NCI-H345 treated with DMSO at 0.1 percent for 48 hours (cell line): ENCODE results near the gene ADCY5.

Experiments used
- DNase-seq: peaks from one replicate; lab custom pipeline; 2025; ENCODE audit not compliant: unreplicated experiment; lab: John Stamatoyannopoulos, UW

Gene ADCY5

GRCh38 chr3:123344175-123344906, 104.5 kb downstream of the ADCY5 start:
- no peak for DNase-seq

GRCh38 chr3:123343296-123344174, 105.4 kb downstream of the ADCY5 start:
- no peak for DNase-seq

- no peak for DNase-seq
Observed at GRCh38 chr3:123342631-123343080, 106.2 kb downstream of the ADCY5 start.

GRCh38 chr3:123341871-123342630, 106.8 kb downstream of the ADCY5 start:
- DNase-seq = no peak

- no peak for DNase-seq
Observed at GRCh38 chr3:123340336-123340735, 108.6 kb downstream of the ADCY5 start.

- DNase-seq = no peak
Observed at GRCh38 chr3:123339302-123339701, 109.6 kb downstream of the ADCY5 start.

GRCh38 chr3:123338620-123339061, 110.2 kb downstream of the ADCY5 start:
- no peak for DNase-seq

- peak; percentile 11 for DNase-seq
Observed at GRCh38 chr3:123337948-123338619, 110.8 kb downstream of the ADCY5 start.

GRCh38 chr3:123337226-123337625, 111.7 kb downstream of the ADCY5 start:
- no peak for DNase-seq

GRCh38 chr3:123336441-123336851, 112.4 kb downstream of the ADCY5 start:
- no peak for DNase-seq

- no peak for DNase-seq
Observed at GRCh38 chr3:123336001-123336400, 112.9 kb downstream of the ADCY5 start.

GRCh38 chr3:123335007-123335670, 113.8 kb downstream of the ADCY5 start:
- DNase-seq = no peak

- no peak for DNase-seq
Observed at GRCh38 chr3:123334056-123334455, 114.8 kb downstream of the ADCY5 start.

GRCh38 chr3:123333401-123333800, 115.5 kb downstream of the ADCY5 start:
- no peak for DNase-seq

GRCh38 chr3:123332124-123332641, 116.7 kb downstream of the ADCY5 start:
- no peak for DNase-seq

GRCh38 chr3:123331651-123332050, 117.2 kb downstream of the ADCY5 start:
- no peak for DNase-seq

GRCh38 chr3:123331006-123331405, 117.9 kb downstream of the ADCY5 start:
- DNase-seq = no peak

- DNase-seq = no peak
Observed at GRCh38 chr3:123330441-123330991, 118.4 kb downstream of the ADCY5 start.

- DNase-seq = no peak
Observed at GRCh38 chr3:123329636-123330340, 119.1 kb downstream of the ADCY5 start.
